Left renal pelvis (tissue), 4 donors: ENCODE measurements around the gene BTRC. TPM values are rescaled to one million over a fixed set of nuclear protein-coding genes. Genes with fewer than 3 reads are reported as not detected.

ENCODE experiments used
- DNase-seq, 4 donors: peaks; one replicate each; pipeline ENCODE4 v3.0.0-alpha.2; 2013; ENCODE audit warnings: low read depth in 4 of 4, low spot score in 3 of 4
- polyA plus RNA-seq, 4 donors: library from polyadenylated mRNA; unstranded; fragments of 120-200 nt; gene quantifications; one replicate each; pipeline ENCODE4 v1.2.1, GENCODE V29; 2013; ENCODE audit not compliant: insufficient read length in 4 of 4

BTRC gene
- polyA plus RNA-seq, 4 donors = 24.9 to 29.0 (median 26.6) TPM

DNA sequence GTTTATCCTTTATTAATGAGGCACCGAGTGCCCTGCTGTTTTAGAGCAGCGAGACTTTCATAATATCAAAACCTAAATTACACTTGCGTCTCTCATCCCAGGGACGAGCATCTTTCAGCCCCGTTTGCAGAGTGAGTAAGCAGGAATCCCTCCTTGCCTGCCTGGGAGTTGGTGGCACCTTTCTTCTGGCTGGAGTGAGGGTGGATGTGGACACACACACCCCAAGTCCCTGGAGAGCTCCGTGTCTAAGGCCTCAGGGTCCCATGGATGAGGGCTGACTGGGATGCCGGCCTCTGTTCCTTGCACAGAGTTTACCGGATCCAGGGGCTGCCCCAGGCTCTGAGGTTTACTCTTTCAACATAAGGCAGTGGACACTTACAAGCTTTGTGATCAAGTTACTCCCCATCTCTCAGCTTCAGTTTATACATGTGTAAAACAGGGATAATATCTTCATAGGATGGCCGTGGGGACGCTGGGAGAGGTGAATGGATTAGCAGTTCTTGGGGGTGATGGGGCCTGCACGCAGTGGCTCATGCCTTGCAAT lies 209.6 kb downstream of the BTRC start:
- no peak for DNase-seq

GRCh38 chr10:101564490-101564991 lies 210.6 kb downstream of the BTRC start:
- DNase-seq = no peak

DNA sequence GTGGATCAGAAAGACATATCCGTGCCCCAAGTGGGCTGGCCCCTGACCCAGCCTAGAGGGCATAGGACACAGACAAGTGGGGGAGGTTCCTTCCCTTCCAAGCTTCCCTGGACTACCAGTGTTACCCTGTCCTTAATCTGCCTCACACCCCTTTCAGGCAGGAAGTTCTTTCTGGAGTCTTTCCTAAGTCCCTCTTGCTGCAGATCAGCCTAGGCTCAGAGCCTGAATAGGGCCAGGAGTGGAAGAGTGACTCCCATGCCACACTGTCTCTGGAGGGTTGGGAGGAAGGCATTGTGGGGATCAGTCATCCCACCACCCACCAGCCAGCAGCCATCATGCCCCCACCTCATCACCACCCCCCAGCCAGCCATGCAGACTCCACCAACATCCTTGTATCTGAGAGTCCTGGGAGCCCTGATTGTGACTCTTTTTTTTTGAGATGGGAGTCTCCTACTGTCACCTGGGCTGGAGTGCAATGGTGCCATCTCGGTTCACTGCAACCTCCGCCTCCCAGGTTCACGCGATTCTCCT lies 211.5 kb downstream of the BTRC start:
- no peak for DNase-seq

DNA sequence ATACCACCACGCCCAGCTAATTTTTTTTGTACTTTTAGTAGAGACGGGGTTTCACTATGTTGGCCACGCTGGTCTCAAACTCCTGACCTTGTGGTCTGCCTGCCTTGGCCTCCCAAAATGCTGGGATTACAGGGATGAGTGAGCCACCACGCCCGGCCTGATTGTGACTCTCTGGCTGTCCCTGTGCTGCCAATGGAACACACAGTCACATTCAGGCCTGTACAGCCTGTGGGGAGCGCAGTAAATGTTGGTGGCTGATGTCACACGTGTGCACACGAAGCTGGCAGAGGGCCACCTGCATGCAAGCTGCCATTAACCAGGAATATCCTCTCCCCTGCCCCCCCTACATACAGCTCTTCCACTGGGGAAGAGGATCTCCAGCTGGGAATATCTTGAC lies 212.0 kb downstream of the BTRC start:
- no peak for DNase-seq

GRCh38 chr10:101566333-101567164 lies 212.6 kb downstream of the BTRC start:
- DNase-seq = no peak

DNA sequence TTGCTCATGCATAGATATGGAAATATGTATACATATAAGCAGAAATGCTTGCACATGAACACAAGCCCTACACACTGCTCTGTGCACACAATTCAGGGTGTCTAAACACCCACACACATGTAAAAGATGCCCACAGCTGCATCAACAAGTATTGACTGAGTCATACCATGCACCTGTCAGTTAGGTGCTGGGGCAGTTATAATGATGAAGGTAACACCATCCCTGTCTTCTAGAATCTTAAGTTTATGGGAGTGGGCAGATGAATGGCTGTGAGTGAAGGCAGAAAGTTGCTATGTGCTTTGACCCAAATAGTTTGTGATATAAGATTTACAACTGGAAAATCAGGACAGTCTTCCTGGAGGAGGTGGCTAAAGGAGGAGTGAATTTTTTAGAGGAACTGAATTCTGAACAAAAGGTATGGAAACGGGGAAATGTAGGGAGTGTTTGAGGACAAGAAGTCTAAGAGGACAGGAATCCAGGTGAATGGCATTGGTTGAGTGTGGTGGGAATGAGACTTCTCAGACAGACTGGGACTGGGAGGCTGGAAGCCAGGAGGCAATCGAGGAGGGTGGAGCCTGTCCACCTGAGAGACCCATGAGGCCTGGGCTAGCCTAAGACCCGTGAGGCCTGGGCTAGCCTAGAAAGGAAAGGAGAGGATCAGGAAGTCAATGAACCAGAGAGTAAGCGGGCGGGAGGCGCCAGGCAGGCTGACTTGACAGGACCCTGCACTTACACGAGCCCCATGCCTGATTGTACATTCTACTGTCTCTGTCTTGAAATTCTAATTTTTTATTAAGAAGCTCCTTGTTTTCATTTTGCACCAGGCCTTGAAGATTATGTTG lies 213.4 kb downstream of the BTRC start:
- DNase-seq = no peak

DNA sequence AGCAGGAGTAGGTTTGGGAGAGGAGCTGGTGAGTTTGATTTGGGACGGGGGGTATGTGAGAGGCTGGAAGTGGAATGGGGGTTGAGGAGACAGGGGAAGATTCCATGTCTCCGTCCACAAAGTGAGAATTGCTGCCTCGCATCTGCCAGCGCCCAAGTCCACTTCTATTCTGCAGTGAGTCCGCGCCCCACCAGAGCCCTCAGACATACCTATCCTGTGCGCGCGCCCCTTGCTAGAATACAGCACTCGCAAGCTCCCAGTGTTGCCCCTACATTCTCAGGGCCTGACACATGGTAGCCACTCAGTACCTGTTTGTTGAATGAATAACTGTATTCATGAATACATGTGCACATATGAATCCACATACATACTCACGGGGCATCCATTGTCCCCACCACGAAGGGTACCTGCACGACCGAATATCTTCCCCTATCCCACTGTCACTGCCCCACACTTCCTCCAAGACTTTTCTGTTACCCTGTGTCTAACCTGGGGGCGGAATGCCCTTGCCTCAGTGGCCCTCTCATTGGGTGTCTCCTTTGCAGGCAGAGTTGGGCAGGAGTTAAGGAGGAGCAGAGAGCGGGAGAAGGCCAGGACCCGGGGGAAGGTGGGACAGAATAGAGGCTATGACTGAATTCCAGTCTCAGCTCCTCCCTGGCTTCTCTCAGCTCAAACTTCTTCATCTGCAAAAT lies 214.2 kb downstream of the BTRC start:
- DNase-seq = no peak

DNA sequence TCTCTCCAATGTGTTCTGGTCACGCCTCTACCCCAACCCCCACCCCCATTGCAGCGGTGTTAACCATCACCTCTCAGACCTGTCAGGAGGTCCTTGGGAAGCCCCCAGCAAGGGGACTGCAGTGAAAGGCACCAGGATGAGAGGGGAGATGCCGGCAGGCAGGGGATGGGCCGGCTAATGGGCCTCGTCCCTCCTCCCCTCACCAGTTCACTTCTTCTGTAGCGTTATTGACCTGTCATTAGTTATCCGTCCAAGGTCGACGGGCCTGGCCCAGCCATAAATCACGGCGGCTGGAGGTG lies 215.3 kb downstream of the BTRC start:
- no peak for DNase-seq

DNA sequence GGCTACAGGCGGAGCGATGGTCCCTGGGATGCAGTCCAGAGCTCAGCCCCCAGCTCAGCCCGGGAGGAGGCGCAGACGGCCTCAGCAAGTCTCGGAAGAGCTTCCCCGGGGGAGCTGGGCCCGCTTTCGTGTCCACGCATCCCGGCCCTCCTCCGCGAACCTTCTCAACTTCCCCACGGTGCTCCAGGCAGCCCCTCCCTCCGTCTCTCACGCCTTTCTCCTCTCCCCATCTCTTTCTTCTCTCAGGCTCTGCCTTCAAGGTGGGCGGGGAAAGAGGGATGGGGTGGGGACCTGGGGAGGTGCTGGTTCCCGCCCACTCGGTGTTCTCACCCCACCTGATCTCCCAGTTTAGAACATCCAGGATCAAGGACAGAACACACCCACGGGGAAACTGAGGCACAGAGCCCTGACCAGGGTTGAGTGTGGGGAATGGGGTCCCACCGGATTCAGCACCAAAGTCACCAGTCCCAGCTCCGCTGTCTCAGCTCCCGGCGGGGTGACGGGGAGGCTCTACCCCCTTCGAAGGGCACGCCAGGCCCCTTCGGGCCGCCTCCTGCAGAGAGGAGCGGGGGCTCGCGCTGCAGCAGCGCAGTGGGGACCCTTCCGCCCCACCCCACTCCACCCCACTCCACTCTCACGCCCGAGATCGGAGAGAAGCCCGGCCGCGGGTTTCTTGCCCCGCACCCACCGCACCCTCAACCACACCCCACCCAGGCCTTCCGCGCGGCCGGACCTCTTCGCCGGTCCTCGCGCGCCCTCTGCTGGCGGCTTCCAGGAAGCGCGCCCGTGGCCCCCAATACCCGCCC lies 215.9 kb downstream of the BTRC start:
- no peak for DNase-seq

GRCh38 chr10:101570428-101571270 lies 216.7 kb downstream of the BTRC start:
- DNase-seq = no peak

GRCh38 chr10:101571271-101571925 lies 217.4 kb downstream of the BTRC start:
- no peak for DNase-seq

DNA sequence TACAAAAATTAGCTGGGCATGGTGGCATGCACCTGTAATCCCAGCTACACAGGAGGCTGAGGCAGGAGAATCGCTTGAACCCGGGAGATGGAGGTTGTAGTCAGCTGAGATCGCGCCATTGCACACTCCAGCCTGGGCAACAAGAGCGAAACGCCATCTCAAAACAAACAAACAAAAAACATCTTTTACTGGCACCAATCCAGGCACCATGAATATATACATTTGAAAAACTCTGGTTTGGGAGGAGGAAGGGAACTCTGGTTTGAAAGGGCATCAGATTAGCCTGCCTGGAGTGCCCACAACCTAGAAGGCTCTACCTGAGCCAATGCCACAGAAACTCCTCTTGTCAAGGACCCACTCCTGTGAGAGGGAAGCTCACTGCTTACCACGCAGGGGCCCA lies 218.2 kb downstream of the BTRC start:
- no peak for DNase-seq

DNA sequence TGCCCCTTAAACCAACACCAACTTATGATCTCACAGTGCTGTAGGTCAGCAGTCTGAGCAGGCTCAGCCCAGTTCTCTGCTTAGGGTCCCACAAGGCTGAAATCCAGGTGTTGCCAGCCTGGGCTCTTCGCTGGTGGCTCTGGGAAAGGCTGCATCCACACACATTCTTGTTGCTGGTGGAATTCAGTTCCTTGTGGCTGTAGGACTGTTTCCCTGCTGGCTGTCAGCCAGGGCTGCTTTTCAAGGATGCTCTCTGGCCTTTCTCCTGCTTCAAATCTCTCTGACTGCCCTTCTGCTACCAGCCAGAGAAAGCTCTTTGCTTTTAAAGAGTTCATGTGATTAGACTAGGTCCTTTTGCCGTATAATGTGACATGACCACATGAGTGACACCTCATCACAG lies 218.8 kb downstream of the BTRC start:
- DNase-seq = no peak

DNA sequence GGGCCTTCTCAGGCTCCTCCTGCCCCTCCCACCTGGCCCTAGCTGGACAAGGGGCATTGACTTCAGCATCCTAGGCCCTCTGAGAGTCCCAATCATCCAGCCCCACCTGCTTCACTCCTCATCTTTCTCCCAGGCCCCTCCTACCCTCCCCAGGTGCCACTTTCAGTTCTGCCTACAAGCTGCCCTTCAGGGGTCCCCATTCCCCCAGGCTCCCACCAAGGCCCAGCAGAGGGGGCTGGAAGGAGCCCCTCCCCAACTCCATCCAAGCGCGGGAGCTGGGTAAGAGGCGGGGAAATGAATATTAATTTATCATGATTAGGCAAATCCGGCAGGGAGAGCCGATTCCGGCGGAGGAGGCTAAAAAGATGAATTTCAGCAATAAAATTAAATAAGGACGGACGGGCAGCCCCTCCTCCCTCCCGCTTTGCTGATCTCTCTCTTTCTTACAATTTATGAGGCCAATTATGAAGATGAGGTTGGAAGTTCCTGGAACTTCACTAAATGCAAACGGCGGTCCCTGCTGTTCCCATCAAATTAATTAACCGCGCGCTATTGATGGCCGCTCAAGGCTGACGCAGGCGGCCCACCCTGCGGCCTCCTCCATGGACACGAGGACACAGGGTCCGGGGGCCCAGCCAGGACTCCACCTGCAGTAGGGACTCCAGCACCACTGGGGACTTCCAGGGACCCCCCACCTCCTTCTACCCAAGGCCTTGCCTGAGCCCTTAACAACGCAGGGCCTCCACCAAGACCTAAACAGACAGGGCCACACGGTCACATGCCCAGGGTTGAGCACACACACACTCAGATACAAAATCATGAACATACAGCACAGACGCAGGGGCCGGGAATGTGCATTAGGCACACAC lies 220.2 kb downstream of the BTRC start:
- DNase-seq = no peak

- DNase-seq = no peak
Measured at GRCh38 chr10:101575091-101575490, 221.1 kb downstream of the BTRC start.

DNA sequence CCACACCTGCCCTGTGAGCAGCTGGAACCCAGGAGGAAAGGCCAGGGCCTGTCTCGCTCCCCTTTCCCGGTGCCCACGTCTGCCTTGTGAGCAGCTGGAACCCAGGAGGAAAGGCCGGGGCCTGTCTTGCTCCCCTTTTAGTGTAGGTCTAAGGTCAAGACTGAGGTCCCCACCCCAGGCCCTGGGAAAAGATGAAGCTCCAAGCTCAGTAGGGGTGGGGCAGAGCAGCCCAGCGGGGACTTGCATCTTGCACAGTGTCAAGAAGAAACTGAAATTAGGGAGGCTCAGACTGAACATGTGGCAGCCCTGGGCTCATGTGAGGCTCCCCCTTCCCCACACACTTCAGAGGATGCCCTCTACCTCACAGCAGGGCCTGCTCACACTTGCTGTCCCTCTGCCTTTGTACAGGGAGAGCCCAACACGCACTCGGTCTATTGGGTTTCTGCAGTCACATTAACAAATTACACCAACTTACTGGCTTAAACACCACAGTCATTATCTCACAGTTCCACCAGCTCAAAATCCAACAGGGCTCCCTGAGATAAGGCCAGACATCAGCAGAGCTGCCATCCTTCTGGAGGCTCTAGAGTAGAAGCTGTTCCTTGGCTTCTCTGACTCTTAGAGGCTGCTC lies 221.7 kb downstream of the BTRC start:
- DNase-seq = no peak

- no peak for DNase-seq
Measured at GRCh38 chr10:101576211-101576863, 222.4 kb downstream of the BTRC start.
